ENCODE results near the gene MORC4.

Gene MORC4

DNA sequence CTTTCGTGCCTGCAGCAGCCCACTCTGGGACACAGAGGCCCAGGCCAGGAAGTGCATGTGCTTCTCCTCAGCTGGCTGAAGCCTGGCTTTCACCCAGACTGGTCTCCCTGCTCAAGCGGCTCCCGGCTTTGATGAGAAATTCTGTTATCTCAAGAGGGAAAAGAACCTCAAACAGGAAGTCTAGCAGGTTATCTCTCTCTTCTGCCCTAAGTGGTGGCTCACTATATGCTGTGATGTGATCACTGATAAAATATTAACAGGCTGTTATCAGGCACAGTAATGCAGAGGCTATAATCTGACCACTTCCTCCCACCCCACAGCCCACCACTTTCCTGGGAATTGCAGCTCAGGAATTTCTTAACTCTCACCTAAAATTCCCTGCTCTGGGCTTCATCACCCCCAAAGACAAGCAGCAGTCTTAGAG is 66.5 kb downstream of the MORC4 start:
- H3K4me2 ChIP-seq (ENCODE audit: low read length) = no peak overlapping the region
- no peaks in the 10 kb centered on the region for H3K9me3 ChIP-seq (ENCODE audit: insufficient read depth, low read length)
- no peak for TF ChIP-seq CTCF (IDR thresholded peaks at IDR 0.05; ENCODE audit: low read depth, low read length)
- TF ChIP-seq EZH2phosphoT487 (IDR thresholded peaks at IDR 0.05; ENCODE audit: low read depth) = no peak
- no peak overlapping the region for H3K4me3 ChIP-seq (ENCODE audit: low read length)
- H2AFZ ChIP-seq (ENCODE audit: low read depth, low read length) = no peak overlapping the region
- H3K27ac ChIP-seq (ENCODE audit: low read length) = no peak overlapping the region
- H3K79me2 ChIP-seq (ENCODE audit: low read length) = no peaks in the 10 kb centered on the region
- no peaks in the 10 kb centered on the region for H3K27me3 ChIP-seq (ENCODE audit: low read depth, low read length)
- H4K20me1 ChIP-seq (ENCODE audit: insufficient read depth, low read length) = no peaks in the 10 kb centered on the region
- no peak overlapping the region for H3K9ac ChIP-seq (ENCODE audit: low read length)
- H3K4me1 ChIP-seq (ENCODE audit: low read length) = no peaks in the 10 kb centered on the region
- H3K36me3 ChIP-seq (replicated peaks; ENCODE audit: low read depth, low read length) = no peaks in the 10 kb centered on the region

DNA sequence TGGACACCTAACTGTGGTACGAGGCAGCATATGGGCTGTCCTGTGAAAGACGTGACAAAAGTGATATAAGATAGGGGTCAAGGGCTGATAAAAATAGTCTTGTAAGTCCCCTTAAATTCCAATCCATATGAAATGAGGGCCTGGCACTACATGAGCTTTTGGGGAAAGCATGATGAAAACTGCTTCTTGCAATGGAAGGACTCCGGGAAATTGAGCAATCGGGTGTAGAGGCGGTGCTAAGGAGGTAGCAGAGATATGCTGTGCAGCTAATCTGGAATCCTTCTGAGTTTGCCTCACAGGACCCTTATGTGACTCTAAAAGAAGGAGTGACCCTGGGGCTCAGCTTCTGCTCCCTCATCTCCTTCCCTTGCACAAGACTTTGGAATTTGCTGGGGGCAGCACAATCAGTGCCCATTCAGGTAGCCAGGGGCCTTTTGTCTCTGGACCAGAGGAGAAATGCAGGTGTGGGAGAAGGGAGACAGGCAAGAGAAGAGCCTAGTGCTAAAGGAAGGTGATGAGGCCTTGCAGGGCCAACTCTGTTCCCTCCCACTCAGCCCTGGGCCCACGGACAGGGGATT is 67.0 kb downstream of the MORC4 start:
- H2AFZ ChIP-seq (ENCODE audit: low read depth, low read length) = no peak overlapping the region
- H3K4me1 ChIP-seq (ENCODE audit: low read length) = no peaks in the 10 kb centered on the region
- H3K36me3 ChIP-seq (replicated peaks; ENCODE audit: low read depth, low read length) = no peaks in the 10 kb centered on the region
- no peak overlapping the region for H3K4me2 ChIP-seq (ENCODE audit: low read length)
- H3K27ac ChIP-seq (ENCODE audit: low read length) = no peak overlapping the region
- no peaks in the 10 kb centered on the region for H4K20me1 ChIP-seq (ENCODE audit: insufficient read depth, low read length)
- no peaks in the 10 kb centered on the region for H3K9me3 ChIP-seq (ENCODE audit: insufficient read depth, low read length)
- no peak overlapping the region for H3K9ac ChIP-seq (ENCODE audit: low read length)
- TF ChIP-seq EZH2phosphoT487 (IDR thresholded peaks at IDR 0.05; ENCODE audit: low read depth) (no peak), CTCF (IDR thresholded peaks at IDR 0.05; ENCODE audit: low read depth, low read length) (no peak)
- no peaks in the 10 kb centered on the region for H3K79me2 ChIP-seq (ENCODE audit: low read length)
- no peaks in the 10 kb centered on the region for H3K27me3 ChIP-seq (ENCODE audit: low read depth, low read length)
- no peak overlapping the region for H3K4me3 ChIP-seq (ENCODE audit: low read length)

DNA sequence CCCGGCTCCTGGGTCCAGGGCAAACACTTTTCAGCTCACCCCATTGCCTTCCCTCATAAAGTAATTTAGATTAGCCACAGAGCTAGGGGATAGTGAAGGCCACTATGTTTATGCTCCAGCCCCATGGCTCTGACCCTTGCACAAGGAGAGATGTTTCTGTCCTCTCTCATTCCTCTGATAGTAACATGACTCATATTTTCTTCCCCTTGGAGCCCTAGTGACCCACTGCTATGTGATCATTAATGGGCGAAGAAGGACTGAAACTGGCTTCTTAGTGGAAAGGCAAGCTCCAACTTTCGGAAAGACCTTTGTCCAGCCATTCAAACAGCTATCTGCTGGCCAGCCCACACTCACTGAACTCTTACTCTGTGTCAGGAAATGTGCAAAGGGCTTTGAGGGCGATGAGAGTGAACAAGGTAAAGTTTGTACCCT is 67.5 kb downstream of the MORC4 start:
- TF ChIP-seq CTCF (IDR thresholded peaks at IDR 0.05; ENCODE audit: low read depth, low read length) (no peak), EZH2phosphoT487 (IDR thresholded peaks at IDR 0.05; ENCODE audit: low read depth) (no peak)
- H3K79me2 ChIP-seq (ENCODE audit: low read length) = no peaks in the 10 kb centered on the region
- H2AFZ ChIP-seq (ENCODE audit: low read depth, low read length) = no peak overlapping the region
- H3K36me3 ChIP-seq (replicated peaks; ENCODE audit: low read depth, low read length) = no peaks in the 10 kb centered on the region
- no peak overlapping the region for H3K27ac ChIP-seq (ENCODE audit: low read length)
- H4K20me1 ChIP-seq (ENCODE audit: insufficient read depth, low read length) = no peaks in the 10 kb centered on the region
- H3K9me3 ChIP-seq (ENCODE audit: insufficient read depth, low read length) = no peaks in the 10 kb centered on the region
- H3K27me3 ChIP-seq (ENCODE audit: low read depth, low read length) = no peaks in the 10 kb centered on the region
- no peak overlapping the region for H3K4me3 ChIP-seq (ENCODE audit: low read length)
- H3K9ac ChIP-seq (ENCODE audit: low read length) = no peak overlapping the region
- H3K4me1 ChIP-seq (ENCODE audit: low read length) = no peaks in the 10 kb centered on the region
- H3K4me2 ChIP-seq (ENCODE audit: low read length) = no peak overlapping the region

DNA sequence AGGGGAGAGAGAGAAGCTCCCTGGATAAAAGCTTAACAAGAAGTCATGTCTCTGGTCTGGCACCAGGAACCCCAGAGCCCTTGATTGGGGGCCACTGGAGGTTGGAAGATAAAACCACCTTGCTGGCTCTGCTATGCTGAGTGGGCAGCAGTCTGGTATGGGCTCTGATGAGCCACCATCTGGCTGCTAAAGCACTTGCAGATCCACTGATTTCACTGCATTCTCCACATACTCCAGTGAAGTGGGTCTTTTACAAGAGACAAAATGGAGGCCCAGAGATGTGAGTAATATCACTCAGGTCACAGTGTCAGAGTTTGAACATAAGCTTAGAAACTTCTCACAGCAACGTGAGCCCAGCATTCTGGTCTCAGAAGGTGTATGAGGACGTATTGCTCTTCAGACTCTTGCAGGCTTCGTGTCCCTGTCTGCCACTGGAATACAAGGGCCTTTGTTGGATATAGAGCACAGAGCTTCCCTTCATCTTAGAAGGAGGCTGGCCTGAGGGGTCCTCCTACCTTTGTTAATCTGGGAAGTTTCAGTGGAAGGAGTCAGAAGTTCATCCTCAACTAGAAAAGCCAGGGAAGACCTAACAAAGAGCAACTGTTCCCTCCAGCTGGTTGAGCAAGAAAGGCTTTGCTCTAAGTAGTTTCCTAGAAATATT is 68.1 kb downstream of the MORC4 start:
- Histone ChIP-seq H3K4me2 (ENCODE audit: low read length) (no peak overlapping the region), H3K27me3 (ENCODE audit: low read depth, low read length) (no peaks in the 10 kb centered on the region), H3K79me2 (ENCODE audit: low read length) (no peaks in the 10 kb centered on the region), H4K20me1 (ENCODE audit: insufficient read depth, low read length) (no peaks in the 10 kb centered on the region), H3K27ac (ENCODE audit: low read length) (no peak overlapping the region), H3K4me3 (ENCODE audit: low read length) (no peak overlapping the region), H3K9ac (ENCODE audit: low read length) (no peak overlapping the region), H3K36me3 (replicated peaks; ENCODE audit: low read depth, low read length) (no peaks in the 10 kb centered on the region), H2AFZ (ENCODE audit: low read depth, low read length) (no peak overlapping the region), H3K9me3 (ENCODE audit: insufficient read depth, low read length) (no peaks in the 10 kb centered on the region), H3K4me1 (ENCODE audit: low read length) (no peaks in the 10 kb centered on the region)
- TF ChIP-seq CTCF (IDR thresholded peaks at IDR 0.05; ENCODE audit: low read depth, low read length) (no peak), EZH2phosphoT487 (IDR thresholded peaks at IDR 0.05; ENCODE audit: low read depth) (no peak)

Measured in OCI-LY3 (cell line).